H1 (cell line): ENCODE measurements around the gene EPHA3. TPM values are rescaled to one million over a fixed set of nuclear protein-coding genes. Genes with fewer than 3 reads are reported as not detected.

Experiments used
- CTCF ChIA-PET: fragments of 300-600 bp; sonication (Branson Sonifier 250); formaldehyde crosslinking; loops from one replicate; lab custom pipeline; 2021; ENCODE audit not compliant: partially characterized antibody; lab: Charles Lee
- POLR2A ChIA-PET: fragments of 300-600 bp; sonication (Branson Sonifier 250); formaldehyde crosslinking; loops from one replicate; lab custom pipeline; 2021; ENCODE audit warnings: inconsistent platforms; ENCODE audit not compliant: partially characterized antibody; lab: Charles Lee
- DNase-seq, 2 experiments: peaks; one replicate each; pipeline versions ENCODE4 v3.0.0 to v3.0.0-alpha.2; 2010 to 2022; ENCODE audit warnings: low spot score in 2 of 2, low read depth in 1 of 2, mixed read lengths in 1 of 2
- FAIRE-seq: peaks from 2 replicates; lab custom pipeline; 2011; peaks lifted over from hg19 to GRCh38; lab: Jason Lieb, UNC
- H2AFZ ChIP-seq: 2 replicates; pipeline ENCODE4 v1.8.1; 2012; ENCODE audit warnings: low read length, inconsistent platforms
- H2AK5ac ChIP-seq: 2 replicates; pipeline ENCODE4 v1.6.1; 2013; ENCODE audit warnings: low read depth, low read length
- H2BK120ac ChIP-seq: replicated peaks from 2 replicates; pipeline ENCODE3; 2013; ENCODE audit warnings: low read depth, low read length, inconsistent platforms
- H2BK12ac ChIP-seq: 2 replicates; pipeline ENCODE4 v1.6.1; 2013; ENCODE audit warnings: low read depth, low read length
- H2BK15ac ChIP-seq: 2 replicates; pipeline ENCODE4 v1.6.1; 2013; ENCODE audit warnings: low read length
- H2BK20ac ChIP-seq: 2 replicates; pipeline ENCODE4 v1.6.1; 2013; ENCODE audit warnings: low read length
- H2BK5ac ChIP-seq: 2 replicates; pipeline ENCODE4 v1.6.1; 2013; ENCODE audit warnings: low read depth, low read length
- H3K14ac ChIP-seq: 2 replicates; pipeline ENCODE4 v1.6.1; 2013; ENCODE audit warnings: inconsistent platforms; ENCODE audit not compliant: insufficient read length
- H3K18ac ChIP-seq: 2 replicates; pipeline ENCODE4 v1.6.1; 2013; ENCODE audit warnings: low read length; ENCODE audit errors: extremely low read depth
- H3K23ac ChIP-seq: 2 replicates; pipeline ENCODE4 v1.6.1; 2013; ENCODE audit warnings: inconsistent platforms; ENCODE audit not compliant: insufficient read length
- H3K23me2 ChIP-seq: 2 replicates; pipeline ENCODE4 v1.6.1; 2013; ENCODE audit warnings: low read depth, low read length
- H3K27ac ChIP-seq: 2 replicates; pipeline ENCODE4 v1.6.1; 2011; ENCODE audit warnings: low read depth, low read length, inconsistent platforms
- H3K27me3 ChIP-seq, 4 experiments: replicated peaks in 1 of 4; 1 replicate in 1 of 4; 2 replicates in 3 of 4; pipeline versions ENCODE4 v1.6.1 to v1.8.1; 2011 to 2013; ENCODE audit warnings: low read length in 3 of 4, mild to moderate bottlenecking in 3 of 4, inconsistent platforms in 2 of 4, mixed read lengths in 2 of 4, moderate library complexity in 1 of 4; ENCODE audit not compliant: control insufficient read depth in 3 of 4, insufficient read depth in 3 of 4; ENCODE audit errors: extremely low read depth in 1 of 4
- H3K36me3 ChIP-seq, 4 experiments: 2 replicates each; pipeline versions ENCODE4 v1.6.1 to v1.8.1; 2011 to 2013; ENCODE audit warnings: mild to moderate bottlenecking in 4 of 4, low read length in 3 of 4, moderate library complexity in 2 of 4, control low read depth in 1 of 4, inconsistent platforms in 1 of 4; ENCODE audit not compliant: insufficient read depth in 4 of 4, control insufficient read depth in 2 of 4
- H3K4ac ChIP-seq: replicated peaks from 2 replicates; pipeline ENCODE3; 2013; ENCODE audit warnings: low read length, low read depth, mixed read lengths, inconsistent platforms; ENCODE audit not compliant: insufficient read length
- H3K4me1 ChIP-seq, 4 experiments: replicated peaks in 1 of 4; 1 replicate in 1 of 4; 2 replicates in 3 of 4; pipeline versions ENCODE4 v1.6.1 to v1.8.1; 2011 to 2013; ENCODE audit warnings: low read length in 3 of 4, inconsistent platforms in 2 of 4, mixed read lengths in 1 of 4; ENCODE audit not compliant: insufficient read depth in 4 of 4, control insufficient read depth in 3 of 4
- H3K4me2 ChIP-seq, 2 experiments: 2 replicates each; pipeline versions ENCODE4 v1.6.1 to v1.8.1; 2011 to 2013; ENCODE audit warnings: low read depth in 2 of 2, low read length in 2 of 2, control low read depth in 1 of 2, inconsistent platforms in 1 of 2, mild to moderate bottlenecking in 1 of 2; ENCODE audit not compliant: insufficient read depth in 1 of 2
- H3K4me3 ChIP-seq, 4 experiments: fragments of 200-600, 300-600 bp in 1 of 4; sonication (generic), shearing (Covaris generic), sonication (Bioruptor Twin) in 1 of 4; 2 replicates each; pipeline versions ENCODE4 v1.5.1 to v1.8.1; 2011 to 2016; ENCODE audit warnings: low read length in 4 of 4, low read depth in 3 of 4, control low read depth in 2 of 4, inconsistent platforms in 2 of 4, mild to moderate bottlenecking in 2 of 4, mixed read lengths in 1 of 4, moderate library complexity in 1 of 4; ENCODE audit not compliant: insufficient read depth in 2 of 4; ENCODE audit errors: extremely low read depth in 1 of 4
- H3K56ac ChIP-seq: replicated peaks from 2 replicates; pipeline ENCODE3; 2013; ENCODE audit warnings: low read depth, mild to moderate bottlenecking, mixed read lengths, low read length, inconsistent platforms; ENCODE audit not compliant: insufficient read length
- H3K79me1 ChIP-seq: 2 replicates; pipeline ENCODE4 v1.6.1; 2013; ENCODE audit warnings: low read depth, low read length, control low read depth
- H3K79me2 ChIP-seq, 2 experiments: 2 replicates each; pipeline versions ENCODE4 v1.6.1 to v1.8.1; 2012 to 2013; ENCODE audit warnings: low read length in 2 of 2, mild to moderate bottlenecking in 2 of 2, inconsistent platforms in 1 of 2; ENCODE audit not compliant: insufficient read depth in 2 of 2, control insufficient read depth in 1 of 2
- H3K9ac ChIP-seq, 4 experiments: replicated peaks in 1 of 4; 1 replicate in 1 of 4; 2 replicates in 3 of 4; pipeline versions ENCODE4 v1.6.1 to v1.8.1; 2011 to 2013; ENCODE audit warnings: low read depth in 3 of 4, low read length in 3 of 4, control low read depth in 2 of 4, mild to moderate bottlenecking in 2 of 4, moderate library complexity in 2 of 4, inconsistent platforms in 1 of 4; ENCODE audit errors: extremely low read depth in 1 of 4
- H3K9me3 ChIP-seq, 2 experiments: 2 replicates each; pipeline versions ENCODE4 v1.6.1 to v1.8.1; 2012 to 2013; ENCODE audit warnings: mild to moderate bottlenecking in 2 of 2, moderate library complexity in 2 of 2, control low read depth in 1 of 2, inconsistent platforms in 1 of 2, low read depth in 1 of 2, low read length in 1 of 2, mixed read lengths in 1 of 2; ENCODE audit not compliant: insufficient read depth in 2 of 2
- H4K20me1 ChIP-seq, 2 experiments: replicated peaks in 1 of 2; 2 replicates each; pipeline versions ENCODE3 to v1.8.1; 2011 to 2013; ENCODE audit warnings: inconsistent platforms in 2 of 2, low read length in 2 of 2, mild to moderate bottlenecking in 1 of 2; ENCODE audit not compliant: insufficient read depth in 2 of 2, control insufficient read depth in 1 of 2
- H4K5ac ChIP-seq: 2 replicates; pipeline ENCODE4 v1.6.1; 2013; ENCODE audit warnings: low read length, low read depth, mixed read lengths, inconsistent platforms; ENCODE audit not compliant: insufficient read length
- H4K8ac ChIP-seq: 2 replicates; pipeline ENCODE4 v1.8.0; 2013; ENCODE audit warnings: mild to moderate bottlenecking, moderate library complexity, low read length, inconsistent platforms; ENCODE audit not compliant: insufficient read depth; ENCODE audit errors: extremely low read depth
- H4K91ac ChIP-seq: replicated peaks from 2 replicates; pipeline ENCODE3; 2013; ENCODE audit warnings: low read length, mixed read lengths, inconsistent platforms; ENCODE audit not compliant: insufficient read length
- CHD1 ChIP-seq: IDR thresholded peaks from 2 replicates; pipeline ENCODE4 v1.6.1; 2012; ENCODE audit warnings: low read depth, low read length, improper control_type of control experiment
- CTCF ChIP-seq, 3 experiments: IDR thresholded peaks; 1 replicate in 2 of 3; 2 replicates in 1 of 3; pipeline versions ENCODE4 v1.5.1 to v1.6.1; 2011; ENCODE audit warnings: low read length in 3 of 3, mild to moderate bottlenecking in 3 of 3, inconsistent platforms in 2 of 3, low read depth in 1 of 3, moderate library complexity in 1 of 3; ENCODE audit not compliant: insufficient read depth in 1 of 3; ENCODE audit errors: control extremely low read depth in 1 of 3
- GTF2F1 ChIP-seq: IDR thresholded peaks from 2 replicates; pipeline ENCODE4 v1.6.1; 2012; ENCODE audit warnings: low read depth, low read length, improper control_type of control experiment, borderline replicate concordance
- JUN ChIP-seq: IDR thresholded peaks from 2 replicates; pipeline ENCODE4 v1.6.1; 2011; ENCODE audit warnings: low read depth, mild to moderate bottlenecking, improper control_type of control experiment, low read length
- MAFK ChIP-seq: IDR thresholded peaks from 2 replicates; pipeline ENCODE4 v1.6.1; 2012; ENCODE audit warnings: low read depth, mild to moderate bottlenecking, improper control_type of control experiment, low read length
- NRF1 ChIP-seq: IDR thresholded peaks from 2 replicates; pipeline ENCODE4 v1.6.1; 2011; ENCODE audit warnings: mild to moderate bottlenecking, low read depth, low read length, improper control_type of control experiment
- POLR2AphosphoS5 ChIP-seq: IDR thresholded peaks from 2 replicates; pipeline ENCODE4 v1.6.1; 2011; ENCODE audit warnings: low read depth, low read length
- RBBP5 ChIP-seq: IDR thresholded peaks from 2 replicates; pipeline ENCODE4 v1.7.1; 2012; ENCODE audit warnings: low read depth, mild to moderate bottlenecking, inconsistent platforms, low read length, moderate library complexity, borderline replicate concordance
- RNF2 ChIP-seq: fragments of 200-900, 300-1000 bp; sonication (generic); IDR thresholded peaks from 2 replicates; pipeline ENCODE4 v1.7.1; 2016; ENCODE audit warnings: borderline replicate concordance, low read depth, mild to moderate bottlenecking, antibody characterized with exemption, low read length; ENCODE audit not compliant: poor library complexity, severe bottlenecking; ENCODE audit errors: missing control alignments
- SIN3A ChIP-seq, 2 experiments: IDR thresholded peaks in 1 of 2; conservative IDR thresholded peaks in 1 of 2; 2 replicates each; pipeline ENCODE4 v1.6.1; 2011 to 2012; ENCODE audit warnings: low read length in 2 of 2, improper control_type of control experiment in 1 of 2, low read depth in 1 of 2, mild to moderate bottlenecking in 1 of 2
- TBP ChIP-seq: IDR thresholded peaks from 2 replicates; pipeline ENCODE4 v1.6.1; 2011; ENCODE audit warnings: low read depth, low read length, improper control_type of control experiment
- polyA plus RNA-seq, 7 experiments: library from polyadenylated mRNA; depleted of rRNA in 3 of 7; stranded (reverse) in 5 of 7; unstranded in 2 of 7; fragments of >200 nt in 5 of 7; fragments of 200-250 nt in 2 of 7; gene quantifications; 1 replicate in 5 of 7; 2 replicates in 1 of 7; 4 replicates in 1 of 7; pipeline versions ENCODE4 v1.2.1 to v1.2.3, GENCODE V29; 2011 to 2013; ENCODE audit warnings: missing spikeins in 2 of 7, mixed read lengths in 2 of 7
- total RNA-seq: library from RNA; stranded (reverse); fragmentation: NEBNext Ultra II Directional; extraction: Animal tissue kit (Norgen Biotek cat#: 25700); gene quantifications from 2 replicates; pipeline ENCODE4 v1.2.1, GENCODE V29; 2021
- TF ChIP-seq, protein P1 (sequence below): IDR thresholded peaks from 2 replicates; pipeline ENCODE4 v1.6.1; 2012; ENCODE audit warnings: inconsistent platforms

EPHA3 gene
- total and polyA plus RNA-seq, 2 of the 8 experiments (the other 6 are each of a cell fraction or from before 2014, with no cell fraction given): 0.09 to 0.22 TPM

- FAIRE-seq: no peak
- TF ChIP-seq RBBP5 (no peak), NRF1 (no peak), GTF2F1 (no peak), TBP (no peak), CHD1 (no peak), MAFK (no peak), POLR2AphosphoS5 (no peak), CTCF (IDR thresholded peaks at IDR 0.05; ENCODE audit: control extremely low read depth in 1 of 3, insufficient read depth in 1 of 3, low read depth in 1 of 3, low read length in 3 of 3) (no peak), SIN3A (conservative IDR thresholded peaks at IDR 0.05 in 1 of 2, IDR thresholded peaks at IDR 0.05 in 1 of 2; ENCODE audit: low read depth in 1 of 2, low read length in 2 of 2) (no peak), RNF2 (no peak), JUN (no peak)
- TF ChIP-seq, protein P1, sequence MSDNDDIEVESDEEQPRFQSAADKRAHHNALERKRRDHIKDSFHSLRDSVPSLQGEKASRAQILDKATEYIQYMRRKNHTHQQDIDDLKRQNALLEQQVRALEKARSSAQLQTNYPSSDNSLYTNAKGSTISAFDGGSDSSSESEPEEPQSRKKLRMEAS: no peak
Measured at GRCh38 chr3:89364314-89364713, 256.9 kb downstream of the EPHA3 start.

More at GRCh38 chr3:89364314-89364713, 256.9 kb downstream of the EPHA3 start:
- Histone ChIP-seq H3K23me2 (no peaks in the 10 kb centered on the region), H3K23ac (no peak overlapping the region), H2AFZ (0 out of 2 replicates have a peak overlapping the region, but pooled peaks have one; percentile 39), H3K18ac (no peak overlapping the region), H2BK12ac (no peak overlapping the region), H3K36me3 (no peaks in the 10 kb centered on the region), H3K56ac (no peak overlapping the region), H4K20me1 (no peaks in the 10 kb centered on the region), H3K14ac (no peak overlapping the region), H3K4ac (no peak overlapping the region), H2AK5ac (no peak overlapping the region), H4K8ac (no peak overlapping the region), H3K79me2 (no peaks in the 10 kb centered on the region), H3K4me3 (no peak overlapping the region), H3K4me1 (no peaks in the 10 kb centered on the region), H2BK20ac (no peak overlapping the region), H3K27ac (no peak overlapping the region), H2BK5ac (no peak overlapping the region), H3K79me1 (no peaks in the 10 kb centered on the region), H3K27me3 (no peaks in the 10 kb centered on the region), H3K9me3 (0 out of 4 replicates have a peak, but pooled peaks cover 0 to 3% of the 10 kb centered on the region in 2 experiments), H4K5ac (no peak overlapping the region), H3K4me2 (no peak overlapping the region), H2BK120ac (no peak overlapping the region), H4K91ac (no peak overlapping the region), H3K9ac (no peak overlapping the region), H2BK15ac (no peak overlapping the region)
- no peak for DNase-seq
- CTCF ChIA-PET: no interaction called here
- POLR2A ChIA-PET: no interaction called here
